IMR-90 (cell line): ENCODE data around the gene PHGDH. TPM values are rescaled to one million over a fixed set of nuclear protein-coding genes. Genes with fewer than 3 reads are reported as not detected.

Source experiments
- ATAC-seq: fragments of 200-7000 bp; cut with Tn5 transposase; 2 replicates; pipeline ENCODE4 v1.9.1; 2020; ENCODE audit warnings: low read depth, mild to moderate bottlenecking, moderate library complexity
- BruUV-seq: library from RNA; stranded (reverse); fragments of 400-500 nt; replicated peaks from 2 replicates; lab custom pipeline; 2021; lab: Mats Ljungman, UMichigan
- CTCF ChIA-PET: fragments of 300-600 bp; formaldehyde crosslinking; extraction: SDS; loops from one replicate; lab custom pipeline; 2021; ENCODE audit warnings: antibody characterized with exemption; lab: Yijun Ruan, JAX
- POLR2A ChIA-PET: fragments of 300-600 bp; sonication (Branson Sonifier 250); formaldehyde crosslinking; loops from one replicate; lab custom pipeline; 2022; ENCODE audit warnings: antibody characterized with exemption; ENCODE audit not compliant: unreplicated experiment; lab: Charles Lee
- DNase-seq: peaks from one replicate; pipeline ENCODE4 v3.0.0; 2013
- H2AFZ ChIP-seq: replicated peaks from 2 replicates; pipeline ENCODE3; 2013; ENCODE audit warnings: low read length, mild to moderate bottlenecking; ENCODE audit not compliant: poor library complexity
- H2AK5ac ChIP-seq: 2 replicates; pipeline ENCODE4 v1.6.1; 2013; ENCODE audit warnings: low read depth, low read length, inconsistent platforms
- H2AK9ac ChIP-seq: replicated peaks from 2 replicates; pipeline ENCODE3; 2013; ENCODE audit warnings: mild to moderate bottlenecking, low read depth, low read length, moderate library complexity; ENCODE audit not compliant: poor library complexity
- H2BK120ac ChIP-seq: 2 replicates; pipeline ENCODE4 v1.6.1; 2013; ENCODE audit warnings: low read depth, low read length, inconsistent platforms
- H2BK15ac ChIP-seq: 3 replicates; pipeline ENCODE4 v1.6.1; 2013; ENCODE audit warnings: low read depth, low read length, inconsistent platforms
- H2BK20ac ChIP-seq: 2 replicates; pipeline ENCODE4 v1.6.1; 2013; ENCODE audit warnings: low read depth, mild to moderate bottlenecking, inconsistent platforms, low read length, moderate library complexity
- H2BK5ac ChIP-seq: 2 replicates; pipeline ENCODE4 v1.6.1; 2013; ENCODE audit warnings: mild to moderate bottlenecking, low read depth, low read length, inconsistent platforms; ENCODE audit not compliant: poor library complexity, severe bottlenecking
- H3K14ac ChIP-seq: replicated peaks from 2 replicates; pipeline ENCODE4 v1.6.1; 2013; ENCODE audit warnings: low read depth, low read length, inconsistent platforms
- H3K18ac ChIP-seq: 2 replicates; pipeline ENCODE4 v1.6.1; 2013; ENCODE audit warnings: low read depth, low read length, control low read depth
- H3K23ac ChIP-seq: 2 replicates; pipeline ENCODE4 v1.6.1; 2013; ENCODE audit warnings: low read depth, low read length, inconsistent platforms
- H3K27ac ChIP-seq: 2 replicates; pipeline ENCODE4 v1.5.1; 2013; ENCODE audit warnings: mild to moderate bottlenecking, control low read depth, low read length; ENCODE audit not compliant: insufficient read depth
- H3K27me3 ChIP-seq: 2 replicates; pipeline ENCODE4 v1.6.1; 2013; ENCODE audit warnings: low read length; ENCODE audit not compliant: control insufficient read depth, insufficient read depth
- H3K36me3 ChIP-seq: 2 replicates; pipeline ENCODE4 v1.6.1; 2013; ENCODE audit warnings: low read length, mixed read lengths; ENCODE audit not compliant: control insufficient read depth, insufficient read depth
- H3K4ac ChIP-seq: 2 replicates; pipeline ENCODE4 v1.6.1; 2013; ENCODE audit warnings: low read depth, low read length, inconsistent platforms
- H3K4me1 ChIP-seq: 2 replicates; pipeline ENCODE4 v1.6.1; 2013; ENCODE audit warnings: low read length, mixed read lengths; ENCODE audit not compliant: control insufficient read depth, insufficient read depth
- H3K4me2 ChIP-seq: 2 replicates; pipeline ENCODE4 v1.6.1; 2013; ENCODE audit warnings: low read depth, mild to moderate bottlenecking, control low read depth, low read length, moderate library complexity
- H3K4me3 ChIP-seq: 2 replicates; pipeline ENCODE4 v1.5.1; 2013; ENCODE audit warnings: low read depth, mild to moderate bottlenecking, control low read depth, low read length, moderate library complexity; ENCODE audit not compliant: insufficient read depth
- H3K56ac ChIP-seq: 2 replicates; pipeline ENCODE4 v1.6.1; 2013; ENCODE audit warnings: low read length, inconsistent platforms; ENCODE audit not compliant: insufficient read depth; ENCODE audit errors: extremely low read depth
- H3K79me1 ChIP-seq, 2 experiments: 2 replicates each; pipeline ENCODE4 v1.6.1; 2013; ENCODE audit warnings: low read length in 2 of 2, inconsistent platforms in 1 of 2, low read depth in 1 of 2
- H3K9ac ChIP-seq: 2 replicates; pipeline ENCODE4 v1.6.1; 2013; ENCODE audit warnings: low read depth, low read length, control low read depth
- H3K9me1 ChIP-seq: 2 replicates; pipeline ENCODE4 v1.6.1; 2013; ENCODE audit warnings: low read length, inconsistent platforms; ENCODE audit not compliant: insufficient read depth
- H3K9me3 ChIP-seq: 2 replicates; pipeline ENCODE4 v1.6.1; 2013; ENCODE audit warnings: low read length; ENCODE audit not compliant: control insufficient read depth, insufficient read depth
- H4K20me1 ChIP-seq: 2 replicates; pipeline ENCODE4 v1.6.1; 2013; ENCODE audit warnings: low read length, inconsistent platforms; ENCODE audit not compliant: insufficient read depth
- H4K5ac ChIP-seq: 2 replicates; pipeline ENCODE4 v1.6.1; 2013; ENCODE audit warnings: mild to moderate bottlenecking, low read depth, low read length, control low read depth
- H4K8ac ChIP-seq, 2 experiments: 2 replicates each; pipeline ENCODE4 v1.6.1; 2013; ENCODE audit warnings: low read depth in 2 of 2, low read length in 2 of 2, control low read depth in 1 of 2, inconsistent platforms in 1 of 2
- H4K91ac ChIP-seq: 2 replicates; pipeline ENCODE4 v1.6.1; 2013; ENCODE audit warnings: low read depth, low read length, inconsistent platforms; ENCODE audit not compliant: insufficient read depth
- BHLHE40 ChIP-seq: fragments of 150-350 bp; IDR thresholded peaks from 2 replicates; pipeline ENCODE4 v1.6.1; 2016; ENCODE audit warnings: mild to moderate bottlenecking, low read depth, low read length
- CEBPB ChIP-seq: IDR thresholded peaks from 2 replicates; pipeline ENCODE4 v1.6.1; 2012; ENCODE audit warnings: low read depth, low read length, improper control_type of control experiment
- CHD1 ChIP-seq: IDR thresholded peaks from 2 replicates; pipeline ENCODE4 v1.6.1; 2012; ENCODE audit warnings: low read depth, low read length, improper control_type of control experiment
- FOS ChIP-seq: fragments of 150-350 bp; IDR thresholded peaks from 2 replicates; pipeline ENCODE4 v1.6.1; 2016; ENCODE audit warnings: low read depth, low read length
- MAFK ChIP-seq: IDR thresholded peaks from 2 replicates; pipeline ENCODE4 v1.6.1; 2012; ENCODE audit warnings: low read depth, low read length, improper control_type of control experiment
- MAZ ChIP-seq: IDR thresholded peaks from 2 replicates; pipeline ENCODE4 v1.6.1; 2012; ENCODE audit warnings: low read depth, mild to moderate bottlenecking, low read length, improper control_type of control experiment, moderate library complexity, borderline replicate concordance
- MXI1 ChIP-seq: IDR thresholded peaks from 2 replicates; pipeline ENCODE4 v1.6.1; 2012; ENCODE audit warnings: low read depth, mild to moderate bottlenecking, low read length, moderate library complexity, borderline replicate concordance
- NFE2L2 ChIP-seq: fragments of 150-350 bp; IDR thresholded peaks from 2 replicates; pipeline ENCODE4 v1.6.1; 2016; ENCODE audit warnings: low read depth, mild to moderate bottlenecking, low read length
- POLR2A ChIP-seq: IDR thresholded peaks from 2 replicates; pipeline ENCODE4 v1.6.1; 2012; ENCODE audit warnings: mild to moderate bottlenecking, low read depth, low read length
- RAD21 ChIP-seq: IDR thresholded peaks from 2 replicates; pipeline ENCODE4 v1.6.1; 2012; ENCODE audit warnings: low read length, improper control_type of control experiment
- RCOR1 ChIP-seq: IDR thresholded peaks from 2 replicates; pipeline ENCODE4 v1.6.1; 2012; ENCODE audit warnings: mild to moderate bottlenecking, low read length, improper control_type of control experiment; ENCODE audit not compliant: insufficient replicate concordance
- RFX5 ChIP-seq: IDR thresholded peaks from 2 replicates; pipeline ENCODE4 v1.8.0; 2012; ENCODE audit warnings: low read depth, mild to moderate bottlenecking, low read length, moderate library complexity
- SMC3 ChIP-seq: fragments of 150-350 bp; IDR thresholded peaks from 2 replicates; pipeline ENCODE4 v1.6.1; 2016; ENCODE audit warnings: low read depth, mild to moderate bottlenecking, antibody characterized with exemption, low read length, moderate library complexity
- WGBS, 2 experiments: methylation state at CpG; one replicate each; pipeline versions ENCODE4 v1.1.5 to v1.1.7; 2013; ENCODE audit warnings: missing lambda C conversion rate in 2 of 2; ENCODE audit not compliant: insufficient read length in 1 of 2; ENCODE audit errors: extremely low coverage in 2 of 2; 5-methylcytosine and 5-hydroxymethylcytosine counted together
- dilution Hi-C: fragments of 300-500 bp; cut with HindIII; formaldehyde crosslinking; loops from one replicate; pipeline ENCODE4 v1.14.3; 2018; ENCODE audit warnings: low sequenced_read_pairs; ENCODE audit not compliant: unreplicated experiment
- in situ Hi-C: fragments of 300-500 bp; cut with MboI; formaldehyde crosslinking; loops from 3 replicates; pipeline ENCODE4 v1.14.3; 2019; ENCODE audit warnings: low sequenced_read_pairs, inconsistent platforms, mixed read lengths
- intact Hi-C: fragments of 100-400 bp; cut with micrococcal nuclease; formaldehyde crosslinking; loops from 2 replicates; pipeline ENCODE4 v1.10.0; 2022
- polyA plus RNA-seq, 3 experiments: library from polyadenylated mRNA; depleted of rRNA; stranded (reverse); fragments of >200 nt; gene quantifications; 2 replicates each; pipeline ENCODE4 v1.2.3, GENCODE V29; 2012; ENCODE audit warnings: low replicate concordance in 1 of 3
- total RNA-seq: library from RNA; depleted of rRNA; stranded (reverse); fragments of >200 nt; gene quantifications from 2 replicates; pipeline ENCODE4 v1.2.3, GENCODE V29; 2012
- TF ChIP-seq, protein P1 (sequence below): fragments of 150-350 bp; IDR thresholded peaks from 2 replicates; pipeline ENCODE4 v1.6.1; 2016; ENCODE audit warnings: low read depth, mild to moderate bottlenecking, low read length, moderate library complexity, borderline replicate concordance
- TF ChIP-seq, protein P2 (sequence below): conservative IDR thresholded peaks from 2 replicates; pipeline ENCODE4 v1.5.1; 2012; ENCODE audit warnings: mild to moderate bottlenecking, low read depth, low read length, improper control_type of control experiment

PHGDH gene
- total and polyA plus RNA-seq, 2 of the 4 experiments (the other 2 are of a cell fraction): 87.9 to 331 TPM

DNA sequence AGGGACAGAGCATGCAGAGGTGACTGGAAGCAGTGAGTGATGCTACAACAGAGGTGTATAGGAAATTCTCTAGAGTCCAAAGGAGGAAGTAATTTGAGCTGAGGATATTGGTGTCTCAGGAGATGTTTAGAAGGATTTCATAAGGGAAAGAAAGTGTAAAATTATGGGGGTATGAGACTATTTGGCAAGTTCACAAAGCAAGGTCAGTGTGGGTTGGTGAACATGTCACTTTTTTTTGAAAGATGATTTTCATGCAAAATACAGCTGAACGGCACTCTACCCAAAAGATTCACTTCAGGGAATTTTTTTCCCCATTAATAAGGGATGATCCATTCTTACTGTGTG lies 32.8 kb downstream of the PHGDH start (continued):
- TF ChIP-seq RAD21 (no peak), CEBPB (no peak), CHD1 (no peak), RCOR1 (no peak)

DNA sequence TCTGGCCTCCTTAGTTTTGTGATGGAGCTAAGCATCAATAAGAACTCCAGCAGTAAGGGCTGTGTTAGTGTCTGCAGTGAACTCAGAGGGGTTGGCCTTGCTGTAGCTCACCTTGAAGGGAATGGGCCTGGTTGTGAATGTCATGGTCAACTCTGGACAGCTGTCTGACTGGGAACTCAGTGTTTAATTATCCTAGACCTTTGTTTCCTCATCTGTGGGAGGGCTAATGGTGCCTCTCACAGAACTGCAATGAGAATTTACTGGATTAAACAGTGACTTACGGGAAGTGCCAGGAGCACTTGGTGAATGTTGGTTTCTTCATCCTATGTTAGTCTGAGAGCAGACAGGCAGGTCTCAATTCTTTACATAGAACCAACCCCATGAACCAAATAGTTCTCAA lies 33.3 kb downstream of the PHGDH start:
- Histone ChIP-seq H3K4me1 (peaks cover 13% of the 10 kb centered on the region), H2AFZ (no peak overlapping the region), H3K27ac (no peak overlapping the region), H2BK20ac (no peak overlapping the region), H4K5ac (no peak overlapping the region), H2BK5ac (no peak overlapping the region), H2AK9ac (no peak overlapping the region), H3K9ac (no peak overlapping the region), H3K4me2 (no peak overlapping the region), H2AK5ac (no peak overlapping the region), H3K27me3 (peaks cover 3% of the 10 kb centered on the region; the same call in 1 of the 2 replicates), H3K4ac (no peak overlapping the region), H3K9me3 (no peaks in the 10 kb centered on the region), H3K18ac (no peak overlapping the region), H3K14ac (no peak overlapping the region), H2BK15ac (no peak overlapping the region), H3K79me1 (no peaks in the 10 kb centered on the region), H2BK120ac (no peak overlapping the region), H4K8ac (no peak overlapping the region), H3K4me3 (no peak overlapping the region), H3K23ac (no peak overlapping the region), H4K91ac (no peak overlapping the region), H3K56ac (no peak overlapping the region), H4K20me1 (peaks cover 5% of the 10 kb centered on the region; the same call in 1 of the 2 replicates), H3K36me3 (peaks cover 36% of the 10 kb centered on the region; the same call in 1 of the 2 replicates), H3K9me1 (no peaks in the 10 kb centered on the region; the same call in 1 of the 2 replicates)
- ATAC-seq: no peak
- WGBS, 2 experiments: no CpG with 5 or more reads among the region's 1 CpG
- dilution Hi-C loops (no loop called here), in situ Hi-C loops (no loop called here), intact Hi-C loops (loop anchor here (2.0 to 10.0 kb wide), 5 partner anchors 34 to 197 kb away; no protein-coding TSS in a partner anchor)
- ChIA-PET POLR2A (no interaction called here), CTCF (interaction anchor here (2.3 kb wide), 1 partner anchor 21 kb away, joined by 9 read pairs; no protein-coding TSS in a partner anchor)
- DNase-seq: no peak
- BruUV-seq: no TSS peak
- TF ChIP-seq MXI1 (no peak), CEBPB (no peak), MAFK (no peak), RFX5 (no peak), FOS (no peak), BHLHE40 (no peak), CHD1 (no peak), SMC3 (no peak), MAZ (no peak), POLR2A (no peak), NFE2L2 (no peak), RAD21 (no peak)
- TF ChIP-seq, protein P1, sequence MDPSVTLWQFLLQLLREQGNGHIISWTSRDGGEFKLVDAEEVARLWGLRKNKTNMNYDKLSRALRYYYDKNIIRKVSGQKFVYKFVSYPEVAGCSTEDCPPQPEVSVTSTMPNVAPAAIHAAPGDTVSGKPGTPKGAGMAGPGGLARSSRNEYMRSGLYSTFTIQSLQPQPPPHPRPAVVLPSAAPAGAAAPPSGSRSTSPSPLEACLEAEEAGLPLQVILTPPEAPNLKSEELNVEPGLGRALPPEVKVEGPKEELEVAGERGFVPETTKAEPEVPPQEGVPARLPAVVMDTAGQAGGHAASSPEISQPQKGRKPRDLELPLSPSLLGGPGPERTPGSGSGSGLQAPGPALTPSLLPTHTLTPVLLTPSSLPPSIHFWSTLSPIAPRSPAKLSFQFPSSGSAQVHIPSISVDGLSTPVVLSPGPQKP: no peak
- TF ChIP-seq, protein P2, sequence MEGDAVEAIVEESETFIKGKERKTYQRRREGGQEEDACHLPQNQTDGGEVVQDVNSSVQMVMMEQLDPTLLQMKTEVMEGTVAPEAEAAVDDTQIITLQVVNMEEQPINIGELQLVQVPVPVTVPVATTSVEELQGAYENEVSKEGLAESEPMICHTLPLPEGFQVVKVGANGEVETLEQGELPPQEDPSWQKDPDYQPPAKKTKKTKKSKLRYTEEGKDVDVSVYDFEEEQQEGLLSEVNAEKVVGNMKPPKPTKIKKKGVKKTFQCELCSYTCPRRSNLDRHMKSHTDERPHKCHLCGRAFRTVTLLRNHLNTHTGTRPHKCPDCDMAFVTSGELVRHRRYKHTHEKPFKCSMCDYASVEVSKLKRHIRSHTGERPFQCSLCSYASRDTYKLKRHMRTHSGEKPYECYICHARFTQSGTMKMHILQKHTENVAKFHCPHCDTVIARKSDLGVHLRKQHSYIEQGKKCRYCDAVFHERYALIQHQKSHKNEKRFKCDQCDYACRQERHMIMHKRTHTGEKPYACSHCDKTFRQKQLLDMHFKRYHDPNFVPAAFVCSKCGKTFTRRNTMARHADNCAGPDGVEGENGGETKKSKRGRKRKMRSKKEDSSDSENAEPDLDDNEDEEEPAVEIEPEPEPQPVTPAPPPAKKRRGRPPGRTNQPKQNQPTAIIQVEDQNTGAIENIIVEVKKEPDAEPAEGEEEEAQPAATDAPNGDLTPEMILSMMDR: no peak
